Smooth muscle cell (in vitro differentiated cells): Measurements from ENCODE around the gene TAF11L10. TPM values are rescaled to one million over a fixed set of nuclear protein-coding genes. Genes with fewer than 3 reads are reported as not detected.
A peak's percentile ranks its signal among the peaks of the same experiment; 100 is the strongest.
"Not testable (repeated sequence)": the region's sequence is repeated elsewhere in the genome, so short reads cannot be mapped to it uniquely, and the experiment has no call there.

Source experiments
- DNase-seq: peaks from one replicate; lab custom pipeline; 2025; ENCODE audit not compliant: unreplicated experiment; lab: John Stamatoyannopoulos, UW
- H2AFZ ChIP-seq: fragments of 200-600 bp; sonication (generic); 2 replicates; pipeline ENCODE4 v1.6.0; 2016; ENCODE audit warnings: antibody characterized with exemption, low read depth, mild to moderate bottlenecking
- H3F3A ChIP-seq: fragments of 200-600 bp; sonication (generic); 2 replicates; pipeline ENCODE4 v1.6.0; 2017; ENCODE audit warnings: antibody characterized with exemption, low read depth
- H3K27ac ChIP-seq: fragments of 200-600 bp; sonication (generic); 2 replicates; pipeline ENCODE4 v1.5.1; 2016; ENCODE audit warnings: low read depth, mild to moderate bottlenecking
- H3K27me3 ChIP-seq: fragments of 200-600 bp; sonication (generic); 2 replicates; pipeline ENCODE4 v1.6.1; 2016; ENCODE audit warnings: low read depth, mild to moderate bottlenecking
- H3K36me3 ChIP-seq: fragments of 200-600 bp; sonication (generic); 2 replicates; pipeline ENCODE4 v1.5.1; 2016; ENCODE audit warnings: low read depth
- H3K4me1 ChIP-seq: fragments of 200-600 bp; sonication (generic); 2 replicates; pipeline ENCODE4 v1.5.1; 2016; ENCODE audit warnings: low read depth
- H3K4me2 ChIP-seq: fragments of 200-600 bp; sonication (generic); 2 replicates; pipeline ENCODE4 v1.6.0; 2016; ENCODE audit warnings: mild to moderate bottlenecking
- H3K4me3 ChIP-seq: fragments of 200-600 bp; sonication (generic); 2 replicates; pipeline ENCODE4 v1.5.1; 2016; ENCODE audit warnings: mild to moderate bottlenecking
- H3K79me2 ChIP-seq: fragments of 200-600 bp; sonication (generic); 2 replicates; pipeline ENCODE4 v1.6.0; 2016; ENCODE audit warnings: low read depth, mild to moderate bottlenecking
- H3K9ac ChIP-seq: fragments of 200-600 bp; sonication (generic); 2 replicates; pipeline ENCODE4 v1.6.0; 2016; ENCODE audit warnings: low read depth
- H3K9me3 ChIP-seq: fragments of 200-600 bp; sonication (generic); replicated peaks from 2 replicates; pipeline ENCODE4 v1.5.1; 2016; ENCODE audit warnings: low read depth
- H4K20me1 ChIP-seq: fragments of 200-600 bp; sonication (generic); 2 replicates; pipeline ENCODE4 v1.6.0; 2016; ENCODE audit warnings: low read depth
- WGBS: methylation state at CpG from one replicate; pipeline ENCODE4 v1.1.7; 2016; ENCODE audit warnings: low lambda C conversion rate; 5-methylcytosine and 5-hydroxymethylcytosine counted together
- polyA plus RNA-seq: library from polyadenylated mRNA; unstranded; fragments of >200 nt; fragmentation: Nextera tagmentation; extraction: Ambion mirVana; gene quantifications from 2 replicates; pipeline ENCODE4 v1.2.1, GENCODE V29; 2016
- total RNA-seq: library from RNA; depleted of rRNA; stranded (reverse); fragments of >200 nt; gene quantifications from 2 replicates; pipeline ENCODE4 v1.2.3, GENCODE V29; 2014
- TF ChIP-seq, protein P1 (sequence below): fragments of 200-600 bp; sonication (generic); IDR thresholded peaks from 2 replicates; pipeline ENCODE4 v1.5.1; 2017; ENCODE audit warnings: borderline replicate concordance, mild to moderate bottlenecking, antibody characterized with exemption; ENCODE audit not compliant: insufficient read depth, poor library complexity, severe bottlenecking

The TAF11L10 gene
- not detected in 2 replicates for total RNA-seq
- polyA plus RNA-seq, result not detected in 2 replicates

DNA sequence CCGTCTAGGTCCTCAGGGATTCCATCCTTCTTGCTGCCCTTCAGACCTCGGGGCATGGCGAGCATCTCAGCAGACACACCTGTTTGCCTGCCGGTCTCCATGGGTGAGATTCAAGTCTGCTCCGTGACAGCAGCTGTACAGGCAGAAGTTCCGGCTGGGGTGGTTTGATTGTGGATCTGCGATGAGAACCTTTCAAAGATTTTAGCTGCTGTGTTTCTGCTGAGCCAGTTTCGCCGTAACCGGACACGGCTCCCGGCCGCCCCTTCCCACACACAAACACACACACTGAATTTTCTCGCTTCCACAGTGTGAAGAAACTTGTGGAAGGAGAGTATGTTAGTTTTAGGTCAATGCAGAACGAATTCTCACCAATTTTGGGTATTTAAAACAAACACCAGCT lies at the start of gene TAF11L10:
TAF11L10 (minus strand) TSS at position 101 of the 400 bp plus-strand sequence.
- DNase-seq, H3K27ac ChIP-seq, H3K9ac ChIP-seq, H3K27me3 ChIP-seq, H3F3A ChIP-seq, H3K79me2 ChIP-seq, H4K20me1 ChIP-seq, H3K4me1 ChIP-seq, H3K4me2 ChIP-seq, H3K4me3 ChIP-seq, H2AFZ ChIP-seq, H3K9me3 ChIP-seq, H3K36me3 ChIP-seq: not testable (repeated sequence)
- WGBS, result no CpG with 5 or more reads among the region's 15 CpGs

- Histone ChIP-seq H3K4me2 (no peak within 1 kb of the TSS), H3K9me3 (no peaks in the 10 kb centered on the region), H3K4me3 (no peak within 1 kb of the TSS), H3K36me3 (no peaks in the 10 kb centered on the region), H3K4me1 (no peaks in the 10 kb centered on the region), H3K27me3 (no peaks in the 10 kb centered on the region), H3K27ac (no peak within 1 kb of the TSS), H4K20me1 (no peaks in the 10 kb centered on the region), H3F3A (no peaks in the 10 kb centered on the region), H3K79me2 (no peaks in the 10 kb centered on the region), H3K9ac (no peak within 1 kb of the TSS), H2AFZ (no peak within 1 kb of the TSS)
- 97% methylated on average over 5 of the region's 5 CpGs for WGBS
- TF ChIP-seq, protein P1, sequence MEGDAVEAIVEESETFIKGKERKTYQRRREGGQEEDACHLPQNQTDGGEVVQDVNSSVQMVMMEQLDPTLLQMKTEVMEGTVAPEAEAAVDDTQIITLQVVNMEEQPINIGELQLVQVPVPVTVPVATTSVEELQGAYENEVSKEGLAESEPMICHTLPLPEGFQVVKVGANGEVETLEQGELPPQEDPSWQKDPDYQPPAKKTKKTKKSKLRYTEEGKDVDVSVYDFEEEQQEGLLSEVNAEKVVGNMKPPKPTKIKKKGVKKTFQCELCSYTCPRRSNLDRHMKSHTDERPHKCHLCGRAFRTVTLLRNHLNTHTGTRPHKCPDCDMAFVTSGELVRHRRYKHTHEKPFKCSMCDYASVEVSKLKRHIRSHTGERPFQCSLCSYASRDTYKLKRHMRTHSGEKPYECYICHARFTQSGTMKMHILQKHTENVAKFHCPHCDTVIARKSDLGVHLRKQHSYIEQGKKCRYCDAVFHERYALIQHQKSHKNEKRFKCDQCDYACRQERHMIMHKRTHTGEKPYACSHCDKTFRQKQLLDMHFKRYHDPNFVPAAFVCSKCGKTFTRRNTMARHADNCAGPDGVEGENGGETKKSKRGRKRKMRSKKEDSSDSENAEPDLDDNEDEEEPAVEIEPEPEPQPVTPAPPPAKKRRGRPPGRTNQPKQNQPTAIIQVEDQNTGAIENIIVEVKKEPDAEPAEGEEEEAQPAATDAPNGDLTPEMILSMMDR, result no peak
- no peak for DNase-seq
Observed at GRCh38 chr5:17634160-17634559, 36.5 kb upstream of the TAF11L10 start, which contains the start of gene TAF11L14. TSS of gene TAF11L14 (plus strand) at chr5:17634460.

DNA sequence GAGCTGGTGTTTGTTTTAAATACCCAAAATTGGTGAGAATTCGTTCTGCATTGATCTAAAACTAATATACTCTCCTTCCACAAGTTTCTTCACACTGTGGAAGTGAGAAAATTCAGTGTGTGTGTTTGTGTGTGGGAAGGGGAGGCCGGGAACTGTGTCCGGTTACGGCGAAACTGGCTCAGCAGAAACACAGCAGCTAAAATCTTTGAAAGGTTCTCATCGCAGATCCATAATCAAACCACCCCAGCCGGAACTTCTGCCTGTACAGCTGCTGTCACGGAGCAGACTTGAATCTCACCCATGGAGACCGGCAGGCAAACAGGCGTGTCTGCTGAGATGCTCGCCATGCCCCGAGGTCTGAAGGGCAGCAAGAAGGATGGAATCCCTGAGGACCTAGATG lies 34.2 kb upstream of the TAF11L10 start, which contains the start of gene TAF11L13:
TAF11L13 (plus strand) TSS at position 301 of the 400 bp plus-strand sequence.
- H3K4me3 ChIP-seq, H3K9me3 ChIP-seq, H3F3A ChIP-seq, H3K79me2 ChIP-seq, H2AFZ ChIP-seq, H3K27me3 ChIP-seq, H3K36me3 ChIP-seq, H3K4me1 ChIP-seq, H3K27ac ChIP-seq, H4K20me1 ChIP-seq, DNase-seq, H3K9ac ChIP-seq, H3K4me2 ChIP-seq: not testable (repeated sequence)
- WGBS, result 93% methylated on average over 9 of the region's 12 CpGs

DNA sequence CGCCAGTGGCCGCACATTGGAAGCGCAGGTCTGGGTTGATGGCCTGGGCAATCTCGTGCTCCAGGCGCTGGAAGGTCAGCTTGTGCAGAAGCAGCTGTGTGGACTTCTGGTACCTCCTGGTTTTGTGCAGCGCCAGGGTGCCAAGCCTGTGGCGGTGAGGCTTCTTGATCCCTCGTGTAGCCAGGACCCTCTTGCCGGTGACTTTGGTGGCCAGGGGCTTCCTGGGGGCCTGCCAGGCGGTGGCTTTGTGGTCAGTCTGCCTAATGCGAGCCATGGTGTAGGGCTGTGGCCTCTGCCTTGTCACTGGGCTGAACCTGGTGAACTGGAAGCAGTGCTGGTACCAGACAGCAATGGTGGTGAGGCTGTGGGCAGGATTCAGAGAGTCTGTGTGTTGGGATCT lies 28.1 kb upstream of the TAF11L10 start:
- H2AFZ ChIP-seq, result no peak overlapping the region
- H3K9me3 ChIP-seq, result no peaks in the 10 kb centered on the region
- WGBS, result 86% methylated on average over 11 of the region's 11 CpGs
- no peak overlapping the region for H3K27ac ChIP-seq
- no peaks in the 10 kb centered on the region for H3K36me3 ChIP-seq
- DNase-seq, result no peak
- no peak overlapping the region for H3K4me3 ChIP-seq
- H3K79me2 ChIP-seq, result no peaks in the 10 kb centered on the region
- no peaks in the 10 kb centered on the region for H4K20me1 ChIP-seq
- no peaks in the 10 kb centered on the region for H3K27me3 ChIP-seq
- no peaks in the 10 kb centered on the region for H3F3A ChIP-seq
- TF ChIP-seq, protein P1, result no peak
- H3K4me2 ChIP-seq, result no peak overlapping the region
- no peaks in the 10 kb centered on the region for H3K4me1 ChIP-seq
- H3K9ac ChIP-seq, result no peak overlapping the region

GRCh38 chr5:17620627-17621026 lies 23.0 kb upstream of the TAF11L10 start:
- H3K4me1 ChIP-seq, result no peaks in the 10 kb centered on the region
- H3K4me2 ChIP-seq, result no peak overlapping the region
- TF ChIP-seq, protein P1, result peak; percentile 29
- no peaks in the 10 kb centered on the region for H3K27me3 ChIP-seq
- no peak overlapping the region for H3K9ac ChIP-seq
- no peaks in the 10 kb centered on the region for H3F3A ChIP-seq
- no peak overlapping the region for H2AFZ ChIP-seq
- H3K9me3 ChIP-seq, result no peaks in the 10 kb centered on the region
- no peak overlapping the region for H3K4me3 ChIP-seq
- no peak for DNase-seq
- no peak overlapping the region for H3K27ac ChIP-seq
- no peaks in the 10 kb centered on the region for H4K20me1 ChIP-seq
- H3K79me2 ChIP-seq, result no peaks in the 10 kb centered on the region
- H3K36me3 ChIP-seq, result no peaks in the 10 kb centered on the region
- 70% methylated on average over 17 of the region's 17 CpGs for WGBS
